ENCODE measurements around the gene MIAT. TPM values are rescaled to one million over a fixed set of nuclear protein-coding genes. Genes with fewer than 3 reads are reported as not detected.

The MIAT gene
- total RNA-seq, 4 donors from 2014 or later = 0.50 to 2.4 (median 1.4) TPM

- no peaks in the 10 kb centered on the region for H3K27me3 ChIP-seq
- DNase-seq = no peak
- H3K9me3 ChIP-seq = no peaks in the 10 kb centered on the region
- intact Hi-C loops (cut with DNase I) = no loop called here
- no peak overlapping the region for H3K4me3 ChIP-seq
- 77 to 80% methylated on average over 7 to 12 of the region's 12 CpGs for WGBS, 2 donors
- no peak overlapping the region for H3K27ac ChIP-seq
- H3K4me1 ChIP-seq = no peaks in the 10 kb centered on the region
- peaks cover 0 to 45% (median 0%) of the 10 kb centered on the region in 3 donors for H3K36me3 ChIP-seq
- TF ChIP-seq CTCF (IDR thresholded peaks at IDR 0.05) (no peak), POLR2A (IDR thresholded peaks at IDR 0.05) (no peak)
Observed at GRCh38 chr22:26713823-26714449, 56.5 kb downstream of the MIAT start.

- Histone ChIP-seq H3K9me3 (no peaks in the 10 kb centered on the region), H3K27me3 (no peaks in the 10 kb centered on the region), H3K4me3 (no peak overlapping the region), H3K4me1 (no peaks in the 10 kb centered on the region), H3K27ac (no peak overlapping the region), H3K36me3 (peaks cover 0 to 51% (median 0%) of the 10 kb centered on the region in 3 donors)
- WGBS, 2 donors = 59 to 88% methylated on average over 6 of the region's 11 CpGs
- no peak for TF ChIP-seq CTCF (IDR thresholded peaks at IDR 0.05)
- DNase-seq = no peak
- intact Hi-C loops (cut with DNase I) = no loop called here
Observed at GRCh38 chr22:26714971-26715370, 57.6 kb downstream of the MIAT start.

DNA sequence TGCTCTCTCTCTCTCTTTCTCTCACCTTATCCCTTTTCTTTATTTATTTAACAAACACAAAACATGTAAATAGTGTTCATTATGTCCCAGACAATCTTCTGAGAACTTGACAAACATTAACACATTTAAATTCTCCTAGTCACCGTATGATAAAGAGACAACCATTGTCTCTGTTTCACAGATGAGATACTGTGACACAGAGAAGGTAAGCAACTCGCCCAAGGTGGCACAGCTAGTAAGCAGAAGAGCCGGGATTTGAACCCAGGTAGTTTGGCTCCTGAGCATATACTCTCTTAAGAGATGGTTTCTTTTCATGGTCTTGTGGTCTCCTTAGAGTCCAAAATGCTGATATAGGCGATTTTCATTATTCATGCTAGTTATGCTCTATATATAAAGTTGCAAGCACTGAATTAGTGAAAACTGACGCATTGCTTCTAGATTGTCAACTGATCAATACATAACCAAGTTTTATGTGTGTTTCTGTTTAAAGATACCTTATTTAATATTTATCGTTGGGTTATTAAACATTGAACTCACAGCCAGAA, 58.1 kb downstream of the MIAT start:
- Histone ChIP-seq H3K36me3 (peaks cover 0 to 54% (median 0%) of the 10 kb centered on the region in 3 donors), H3K27me3 (no peaks in the 10 kb centered on the region), H3K9me3 (no peaks in the 10 kb centered on the region), H3K4me3 (no peak overlapping the region), H3K4me1 (no peaks in the 10 kb centered on the region), H3K27ac (no peak overlapping the region)
- intact Hi-C loops (cut with DNase I) = no loop called here
- no peak for TF ChIP-seq POLR2A (IDR thresholded peaks at IDR 0.05)
- no peak for TF ChIP-seq CTCF (IDR thresholded peaks at IDR 0.05)
- DNase-seq = no peak
- WGBS, 2 donors = 85 to 91% methylated on average over 6 of the region's 6 CpGs

DNA sequence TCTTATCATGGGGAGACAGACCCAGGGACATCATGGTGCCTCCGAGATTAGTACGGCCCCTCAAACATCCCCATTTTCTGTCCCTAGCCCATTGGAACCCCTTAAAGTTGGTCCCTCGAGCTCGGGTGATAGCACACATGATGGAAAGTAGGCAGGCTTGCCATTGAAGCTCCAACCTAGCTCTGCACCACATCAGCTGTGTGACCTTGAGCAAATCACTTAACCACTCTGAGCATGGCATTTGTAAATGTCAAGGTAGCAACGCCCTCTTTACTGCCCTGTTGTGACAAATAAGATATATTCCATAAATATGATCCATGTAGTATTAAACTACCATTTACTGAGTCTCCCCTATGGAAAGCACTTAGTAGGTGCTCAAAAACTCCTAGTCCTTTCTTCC, 61.1 kb downstream of the MIAT start:
- no peaks in the 10 kb centered on the region for H3K4me1 ChIP-seq
- no peak for DNase-seq
- WGBS, 2 donors = 95 to 96% methylated on average over 5 of the region's 5 CpGs
- intact Hi-C loops (cut with DNase I) = no loop called here
- no peaks in the 10 kb centered on the region for H3K9me3 ChIP-seq
- H3K36me3 ChIP-seq = peaks cover 0 to 65% (median 0%) of the 10 kb centered on the region in 3 donors
- TF ChIP-seq POLR2A (IDR thresholded peaks at IDR 0.05) (no peak), CTCF (IDR thresholded peaks at IDR 0.05) (no peak)
- no peak overlapping the region for H3K27ac ChIP-seq
- no peaks in the 10 kb centered on the region for H3K27me3 ChIP-seq
- no peak overlapping the region for H3K4me3 ChIP-seq

GRCh38 chr22:26718905-26719304, 61.5 kb downstream of the MIAT start:
- H3K27me3 ChIP-seq = no peaks in the 10 kb centered on the region
- no peak overlapping the region for H3K4me3 ChIP-seq
- no peaks in the 10 kb centered on the region for H3K4me1 ChIP-seq
- intact Hi-C loops (cut with DNase I) = no loop called here
- peaks cover 0 to 65% (median 0%) of the 10 kb centered on the region in 3 donors for H3K36me3 ChIP-seq
- H3K9me3 ChIP-seq = no peaks in the 10 kb centered on the region
- TF ChIP-seq POLR2A (IDR thresholded peaks at IDR 0.05) (no peak), CTCF (IDR thresholded peaks at IDR 0.05) (no peak)
- WGBS, 2 donors = 59 to 80% methylated on average over 4 of the region's 4 CpGs
- H3K27ac ChIP-seq = no peak overlapping the region
- no peak for DNase-seq

Data from esophagus squamous epithelium (tissue), 5 donors.